Effector CD8-positive, alpha-beta T cell (primary cell): Measurements from ENCODE around the gene ADGRD1.

Source experiments
- DNase-seq: peaks from one replicate; lab custom pipeline; 2025; lab: John Stamatoyannopoulos, UW

ADGRD1 gene

GRCh38 chr12:131090274-131091210 lies 136.8 kb downstream of the ADGRD1 start:
- no peak for DNase-seq

GRCh38 chr12:131091413-131091975 lies 137.8 kb downstream of the ADGRD1 start:
- no peak for DNase-seq

- no peak for DNase-seq
Measured at GRCh38 chr12:131091976-131092691, 138.4 kb downstream of the ADGRD1 start.

GRCh38 chr12:131092901-131093603 lies 139.3 kb downstream of the ADGRD1 start:
- DNase-seq, result no peak

GRCh38 chr12:131093604-131093955 lies 139.9 kb downstream of the ADGRD1 start:
- no peak for DNase-seq

- no peak for DNase-seq
Measured at GRCh38 chr12:131093971-131094830, 140.5 kb downstream of the ADGRD1 start.

GRCh38 chr12:131094831-131095805 lies 141.4 kb downstream of the ADGRD1 start:
- DNase-seq, result no peak

- no peak for DNase-seq
Measured at GRCh38 chr12:131095826-131096680, 142.3 kb downstream of the ADGRD1 start.

GRCh38 chr12:131096681-131097181 lies 143.0 kb downstream of the ADGRD1 start:
- DNase-seq, result no peak

GRCh38 chr12:131097202-131098177 lies 143.8 kb downstream of the ADGRD1 start:
- DNase-seq, result no peak

- no peak for DNase-seq
Measured at GRCh38 chr12:131098178-131098981, 144.7 kb downstream of the ADGRD1 start.

GRCh38 chr12:131100031-131100674 lies 146.4 kb downstream of the ADGRD1 start:
- DNase-seq, result no peak

GRCh38 chr12:131101006-131101405 lies 147.3 kb downstream of the ADGRD1 start:
- no peak for DNase-seq

- DNase-seq, result no peak
Measured at GRCh38 chr12:131101703-131102492, 148.2 kb downstream of the ADGRD1 start.

GRCh38 chr12:131102493-131102931 lies 148.8 kb downstream of the ADGRD1 start:
- DNase-seq, result no peak
